K562 (cell line): ENCODE measurements around the gene C16orf92. TPM values are rescaled to one million over a fixed set of nuclear protein-coding genes. Genes with fewer than 3 reads are reported as not detected.
A peak's percentile ranks its signal among the peaks of the same experiment; 100 is the strongest.

Source experiments
- FIP1L1 ChIP-seq: fragments of 200-400 bp; formaldehyde crosslinking; IDR thresholded peaks from 2 replicates; pipeline ENCODE4 v1.6.1; 2018; ENCODE audit warnings: mild to moderate bottlenecking, low read depth, low read length; ENCODE audit not compliant: poor library complexity, severe bottlenecking
- FOSL1 ChIP-seq: fragments of 200-800 bp; sonication (Bioruptor generic); conservative IDR thresholded peaks from 2 replicates; pipeline ENCODE4 v1.6.1; 2016; ENCODE audit warnings: missing genetic modification characterization, missing compliant biosample characterization
- GTF2E2 ChIP-seq: fragments of 200-800 bp; sonication (Bioruptor generic); IDR thresholded peaks from 2 replicates; pipeline ENCODE4 v1.6.1; 2016; ENCODE audit warnings: missing genetic modification characterization, missing compliant biosample characterization
- HDAC6 ChIP-seq: IDR thresholded peaks from 2 replicates; pipeline ENCODE4 v1.6.1; 2012; ENCODE audit warnings: low read depth, mild to moderate bottlenecking, control low read depth, inconsistent platforms, low read length, moderate library complexity
- IRF9 ChIP-seq: fragments of 450-650 bp; IDR thresholded peaks from 2 replicates; pipeline ENCODE4 v1.6.1; 2016; ENCODE audit warnings: missing biosample characterization, missing genetic modification characterization
- MEIS2 ChIP-seq: fragments of 450-650 bp; IDR thresholded peaks from 2 replicates; pipeline ENCODE4 v1.6.1; 2014; ENCODE audit warnings: mild to moderate bottlenecking; ENCODE audit not compliant: partially characterized antibody
- MGA ChIP-seq: fragments of 450-650 bp; IDR thresholded peaks from 2 replicates; pipeline ENCODE4 v1.6.1; 2016; ENCODE audit warnings: mild to moderate bottlenecking, moderate library complexity
- TEAD2 ChIP-seq: fragments of 450-650 bp; IDR thresholded peaks from 2 replicates; pipeline ENCODE4 v1.6.1; 2016; ENCODE audit warnings: missing genetic modification characterization, control low read depth, missing compliant biosample characterization
- TFAM ChIP-seq: fragments of 250-450 bp; sonication (Bioruptor Pico); conservative IDR thresholded peaks from 2 replicates; pipeline ENCODE4 v1.5.0; 2021; ENCODE audit warnings: mild to moderate bottlenecking, moderate library complexity
- TFE3 ChIP-seq: fragments of 450-650 bp; formaldehyde crosslinking; IDR thresholded peaks from 2 replicates; pipeline ENCODE4 v1.4.0; 2020; ENCODE audit warnings: mild to moderate bottlenecking, mixed read lengths
- U2AF2 ChIP-seq: fragments of 200-400 bp; formaldehyde crosslinking; optimal IDR thresholded peaks from 2 replicates; pipeline ENCODE3; 2017; ENCODE audit warnings: low read depth, mild to moderate bottlenecking, low read length
- ZNF347 ChIP-seq: fragments of 450-650 bp; formaldehyde crosslinking; IDR thresholded peaks from 2 replicates; pipeline ENCODE4 v1.4.0; 2020; ENCODE audit warnings: low read depth, mild to moderate bottlenecking, moderate library complexity
- ZNF398 ChIP-seq: fragments of 250-450 bp; sonication (Bioruptor Pico); IDR thresholded peaks from 2 replicates; pipeline ENCODE4 v1.8.0; 2021; ENCODE audit warnings: moderate library complexity, mild to moderate bottlenecking, inconsistent platforms
- polyA plus RNA-seq, 8 experiments: library from polyadenylated mRNA; depleted of rRNA in 4 of 8; stranded (reverse) in 5 of 8; unstranded in 3 of 8; fragments of >200 nt; fragmentation: Nextera tagmentation in 2 of 8; fragmentation: Illumina TruSeq in 1 of 8; extraction: Ambion mirVana in 2 of 8; extraction: Trizol in 1 of 8; gene quantifications; 2 replicates each; pipeline versions ENCODE4 v1.2.1 to v1.2.3, GENCODE V29; 2011 to 2014; ENCODE audit warnings: inconsistent platforms in 1 of 8, missing spikeins in 1 of 8
- total RNA-seq, 7 experiments: library from RNA; depleted of rRNA in 6 of 7; stranded (reverse); fragments of >200 nt in 6 of 7; fragmentation: Illumina TruSeq in 2 of 7; extraction: Trizol in 2 of 7; gene quantifications; 2 replicates each; pipeline versions ENCODE4 v1.2.1 to v1.2.3, GENCODE V29; 2011 to 2021; ENCODE audit warnings: low replicate concordance in 1 of 7

Gene C16orf92
- total and polyA plus RNA-seq, 9 of the 15 experiments (the other 6 are each of a cell fraction or from before 2014, with no cell fraction given): not detected

- TF ChIP-seq U2AF2: no peak
- TF ChIP-seq MGA: no peak
- no peak for TF ChIP-seq TFAM (CRISPR knock-in tag)
- TF ChIP-seq ZNF347 (CRISPR knock-in tag): no peak
- no peak for TF ChIP-seq FOSL1
- TF ChIP-seq TEAD2 (tag): no peak
- no peak for TF ChIP-seq GTF2E2
- TF ChIP-seq FIP1L1: no peak
- TF ChIP-seq ZNF398: no peak
- TF ChIP-seq HDAC6: no peak
- TF ChIP-seq MEIS2: peak; percentile 20
- no peak for TF ChIP-seq TFE3 (CRISPR knock-in tag)
- TF ChIP-seq IRF9 (tag): no peak
These were observed 10.3 kb downstream of the C16orf92 start (continued) for GRCh38 chr16:30033270-30033669.
